MM.1S (cell line): ENCODE data around the gene C1QTNF6.

ENCODE experiments used
- DNase-seq: peaks from one replicate; pipeline ENCODE4 v3.0.0-alpha.2; 2015
- H2AFZ ChIP-seq: fragments of 300-600 bp; sonication (generic); 2 replicates; pipeline ENCODE4 v1.6.0; 2016; ENCODE audit warnings: antibody characterized with exemption, low read length
- H3F3A ChIP-seq: fragments of 300-600 bp; sonication (generic); 2 replicates; pipeline ENCODE4 v1.6.1; 2016; ENCODE audit warnings: mild to moderate bottlenecking, antibody characterized with exemption, low read length, moderate library complexity, mixed read lengths; ENCODE audit not compliant: insufficient read depth
- H3K27ac ChIP-seq: fragments of 300-600 bp; sonication (generic); 2 replicates; pipeline ENCODE4 v1.5.1; 2016; ENCODE audit warnings: mild to moderate bottlenecking, low read length
- H3K27me3 ChIP-seq: fragments of 300-600 bp; sonication (generic); replicated peaks from 2 replicates; pipeline ENCODE4 v1.6.0; 2016; ENCODE audit warnings: low read length; ENCODE audit not compliant: insufficient read depth
- H3K36me3 ChIP-seq: fragments of 300-600 bp; sonication (generic); replicated peaks from 2 replicates; pipeline ENCODE4 v1.6.1; 2016; ENCODE audit warnings: mild to moderate bottlenecking, low read length, mixed read lengths; ENCODE audit not compliant: insufficient read depth
- H3K4me1 ChIP-seq: fragments of 300-600 bp; sonication (generic); 2 replicates; pipeline ENCODE4 v1.6.1; 2016; ENCODE audit warnings: low read length, mixed read lengths
- H3K4me2 ChIP-seq: fragments of 300-600 bp; sonication (generic); 2 replicates; pipeline ENCODE4 v1.6.0; 2016; ENCODE audit warnings: low read depth, low read length
- H3K4me3 ChIP-seq: fragments of 300-600 bp; sonication (generic); 2 replicates; pipeline ENCODE4 v1.5.1; 2016; ENCODE audit warnings: low read length, mixed read lengths
- H3K79me2 ChIP-seq: fragments of 300-600 bp; sonication (generic); 2 replicates; pipeline ENCODE4 v1.6.1; 2016; ENCODE audit warnings: mixed run types, low read length, mixed read lengths
- H3K9ac ChIP-seq: fragments of 300-600 bp; sonication (generic); 2 replicates; pipeline ENCODE4 v1.6.1; 2016; ENCODE audit warnings: low read length, mixed read lengths
- H3K9me2 ChIP-seq: fragments of 300-600 bp; sonication (generic); replicated peaks from 2 replicates; pipeline ENCODE4 v1.6.1; 2016; ENCODE audit warnings: mild to moderate bottlenecking, low read length, mixed read lengths; ENCODE audit not compliant: insufficient read depth
- H3K9me3 ChIP-seq: fragments of 300-600 bp; sonication (generic); replicated peaks from 2 replicates; pipeline ENCODE4 v1.6.1; 2016; ENCODE audit warnings: mild to moderate bottlenecking, low read length, mixed read lengths; ENCODE audit not compliant: insufficient read depth
- H4K20me1 ChIP-seq: fragments of 300-600 bp; sonication (generic); 2 replicates; pipeline ENCODE4 v1.6.1; 2016; ENCODE audit warnings: mild to moderate bottlenecking, low read length, moderate library complexity, mixed read lengths; ENCODE audit not compliant: insufficient read depth
- EZH2 ChIP-seq: fragments of 300-600 bp; sonication (generic); optimal IDR thresholded peaks from 2 replicates; pipeline ENCODE3; 2017; ENCODE audit warnings: low read depth, mild to moderate bottlenecking, antibody characterized with exemption, low read length, mixed read lengths
- EZH2phosphoT487 ChIP-seq: fragments of 300-600 bp; sonication (generic); IDR thresholded peaks from 2 replicates; pipeline ENCODE4 v1.6.1; 2018; ENCODE audit warnings: antibody characterized with exemption, low read length
- TF ChIP-seq, protein P1 (sequence below): fragments of 300-600 bp; sonication (generic); IDR thresholded peaks from 2 replicates; pipeline ENCODE4 v1.5.1; 2016; ENCODE audit warnings: antibody characterized with exemption, low read length, mixed read lengths

The C1QTNF6 gene

GRCh38 chr22:37157516-37158285 lies 30.3 kb downstream of the C1QTNF6 start:
- no peaks in the 10 kb centered on the region for H3K36me3 ChIP-seq
- no peak overlapping the region for H3K9ac ChIP-seq
- H3K9me2 ChIP-seq: no peaks in the 10 kb centered on the region
- no peak for DNase-seq
- H3K4me2 ChIP-seq: no peak overlapping the region
- H3K4me3 ChIP-seq: no peak overlapping the region
- peaks cover 10% of the 10 kb centered on the region for H3K4me1 ChIP-seq
- H2AFZ ChIP-seq: no peak overlapping the region
- TF ChIP-seq EZH2phosphoT487 (no peak), EZH2 (no peak)
- TF ChIP-seq, protein P1, sequence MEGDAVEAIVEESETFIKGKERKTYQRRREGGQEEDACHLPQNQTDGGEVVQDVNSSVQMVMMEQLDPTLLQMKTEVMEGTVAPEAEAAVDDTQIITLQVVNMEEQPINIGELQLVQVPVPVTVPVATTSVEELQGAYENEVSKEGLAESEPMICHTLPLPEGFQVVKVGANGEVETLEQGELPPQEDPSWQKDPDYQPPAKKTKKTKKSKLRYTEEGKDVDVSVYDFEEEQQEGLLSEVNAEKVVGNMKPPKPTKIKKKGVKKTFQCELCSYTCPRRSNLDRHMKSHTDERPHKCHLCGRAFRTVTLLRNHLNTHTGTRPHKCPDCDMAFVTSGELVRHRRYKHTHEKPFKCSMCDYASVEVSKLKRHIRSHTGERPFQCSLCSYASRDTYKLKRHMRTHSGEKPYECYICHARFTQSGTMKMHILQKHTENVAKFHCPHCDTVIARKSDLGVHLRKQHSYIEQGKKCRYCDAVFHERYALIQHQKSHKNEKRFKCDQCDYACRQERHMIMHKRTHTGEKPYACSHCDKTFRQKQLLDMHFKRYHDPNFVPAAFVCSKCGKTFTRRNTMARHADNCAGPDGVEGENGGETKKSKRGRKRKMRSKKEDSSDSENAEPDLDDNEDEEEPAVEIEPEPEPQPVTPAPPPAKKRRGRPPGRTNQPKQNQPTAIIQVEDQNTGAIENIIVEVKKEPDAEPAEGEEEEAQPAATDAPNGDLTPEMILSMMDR: no peak
- no peaks in the 10 kb centered on the region for H4K20me1 ChIP-seq
- no peaks in the 10 kb centered on the region for H3K79me2 ChIP-seq
- peaks cover 30% of the 10 kb centered on the region for H3K27me3 ChIP-seq
- H3F3A ChIP-seq: no peaks in the 10 kb centered on the region
- H3K27ac ChIP-seq: no peak overlapping the region
- no peaks in the 10 kb centered on the region for H3K9me3 ChIP-seq

DNA sequence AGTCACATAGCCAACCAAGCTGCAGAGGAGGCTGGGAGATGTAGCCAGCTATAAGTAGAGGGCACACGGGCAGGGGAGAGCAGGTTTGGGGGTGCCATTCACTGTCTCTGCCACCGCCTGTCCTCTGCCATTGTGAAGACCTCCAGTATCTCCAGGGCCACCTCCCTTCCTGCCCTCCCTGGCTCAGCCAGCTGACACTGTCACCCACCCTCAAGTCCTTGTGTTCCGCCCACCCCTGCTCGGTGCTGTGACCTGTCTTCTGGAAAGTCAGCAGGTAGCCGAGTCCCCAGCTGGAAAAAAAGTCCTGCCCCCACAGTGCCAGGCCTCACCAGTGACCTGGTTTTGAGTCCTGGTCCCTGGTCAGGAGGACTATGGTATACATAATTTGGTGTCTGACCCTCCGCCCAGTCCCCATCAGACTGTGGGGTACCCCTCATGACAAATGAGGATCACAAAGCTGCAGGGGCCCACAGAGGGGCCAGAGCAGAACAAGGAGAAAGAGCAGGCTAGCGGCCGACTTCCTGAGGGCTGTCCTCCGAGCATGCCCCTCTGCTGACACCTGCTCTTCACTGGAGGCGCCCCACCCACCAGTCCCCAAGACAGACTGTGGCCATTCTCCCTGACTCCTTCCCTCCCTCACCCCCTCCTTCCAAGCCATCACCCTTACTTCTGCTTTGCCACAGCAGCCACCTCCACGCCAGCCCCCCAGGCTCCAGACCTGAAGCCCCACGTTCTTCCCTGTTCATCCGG lies 31.2 kb downstream of the C1QTNF6 start:
- H2AFZ ChIP-seq: no peak overlapping the region
- no peaks in the 10 kb centered on the region for H3K9me3 ChIP-seq
- H3F3A ChIP-seq: no peaks in the 10 kb centered on the region
- H3K79me2 ChIP-seq: no peaks in the 10 kb centered on the region
- TF ChIP-seq, protein P1: no peak
- H3K9me2 ChIP-seq: no peaks in the 10 kb centered on the region
- peaks cover 2% of the 10 kb centered on the region for H3K4me1 ChIP-seq
- peaks cover 37% of the 10 kb centered on the region for H3K27me3 ChIP-seq
- H3K36me3 ChIP-seq: no peaks in the 10 kb centered on the region
- no peak for DNase-seq
- no peak overlapping the region for H3K27ac ChIP-seq
- no peaks in the 10 kb centered on the region for H4K20me1 ChIP-seq
- H3K9ac ChIP-seq: no peak overlapping the region
- no peak overlapping the region for H3K4me2 ChIP-seq
- no peak overlapping the region for H3K4me3 ChIP-seq

GRCh38 chr22:37155971-37156370 lies 32.1 kb downstream of the C1QTNF6 start:
- Histone ChIP-seq H3F3A (no peaks in the 10 kb centered on the region), H3K27me3 (peaks cover 46% of the 10 kb centered on the region), H3K36me3 (no peaks in the 10 kb centered on the region), H3K9me3 (no peaks in the 10 kb centered on the region), H4K20me1 (no peaks in the 10 kb centered on the region), H3K4me3 (no peak overlapping the region), H3K9me2 (no peaks in the 10 kb centered on the region), H3K9ac (no peak overlapping the region), H3K27ac (no peak overlapping the region), H3K4me2 (no peak overlapping the region), H3K4me1 (no peaks in the 10 kb centered on the region), H2AFZ (no peak overlapping the region), H3K79me2 (no peaks in the 10 kb centered on the region)
- DNase-seq: no peak
- TF ChIP-seq EZH2phosphoT487 (no peak), EZH2 (no peak)
- TF ChIP-seq, protein P1: no peak
